Panc1 (cell line): Measurements from ENCODE around the gene ITPKB. TPM values are rescaled to one million over a fixed set of nuclear protein-coding genes. Genes with fewer than 3 reads are reported as not detected.

Source experiments
- ATAC-seq: fragments of 200-7000 bp; cut with Tn5 transposase; 2 replicates; pipeline ENCODE4 v1.9.1; 2020; ENCODE audit warnings: mild to moderate bottlenecking, moderate library complexity
- BruUV-seq: library from RNA; stranded (reverse); fragments of 400-500 nt; replicated peaks from 2 replicates; lab custom pipeline; 2021; lab: Mats Ljungman, UMichigan
- CTCF ChIA-PET: fragments of 300-600 bp; sonication (Branson Sonifier 250); formaldehyde crosslinking; loops from one replicate; lab custom pipeline; 2022; ENCODE audit warnings: antibody characterized with exemption; lab: Charles Lee
- POLR2A ChIA-PET: fragments of 300-600 bp; sonication (Branson Sonifier 250); formaldehyde crosslinking; loops from one replicate; lab custom pipeline; 2022; ENCODE audit warnings: antibody characterized with exemption; lab: Charles Lee
- DNase-seq: peaks from one replicate; pipeline ENCODE4 v3.0.0-alpha.2; 2010; ENCODE audit warnings: low read depth, low spot score
- H3K27ac ChIP-seq: 2 replicates; pipeline ENCODE4 v1.5.1; 2011; ENCODE audit warnings: mild to moderate bottlenecking, low read length, inconsistent platforms
- H3K27me3 ChIP-seq: fragments of 200-500 bp; sonication (Bioruptor generic); 2 replicates; pipeline ENCODE4 v1.6.0; 2014; ENCODE audit warnings: low read length, inconsistent platforms; ENCODE audit not compliant: control insufficient read depth, insufficient read depth
- H3K36me3 ChIP-seq: fragments of 200-500 bp; sonication (Bioruptor generic); 2 replicates; pipeline ENCODE4 v1.5.1; 2014; ENCODE audit warnings: inconsistent platforms, mild to moderate bottlenecking, low read length, moderate library complexity; ENCODE audit not compliant: control insufficient read depth, insufficient read depth
- H3K4me1 ChIP-seq: 2 replicates; pipeline ENCODE4 v1.5.1; 2011; ENCODE audit warnings: inconsistent platforms, mild to moderate bottlenecking, low read length, moderate library complexity; ENCODE audit not compliant: control insufficient read depth, insufficient read depth
- H3K4me3 ChIP-seq, 2 experiments: 2 replicates each; pipeline ENCODE4 v1.5.1; 2011 to 2012; ENCODE audit warnings: low read depth in 2 of 2, low read length in 2 of 2, mild to moderate bottlenecking in 2 of 2, inconsistent platforms in 1 of 2, moderate library complexity in 1 of 2
- H3K9me3 ChIP-seq: fragments of 200-500 bp; sonication (Bioruptor generic); 2 replicates; pipeline ENCODE4 v1.5.1; 2014; ENCODE audit warnings: low read depth, mild to moderate bottlenecking, inconsistent platforms, low read length, moderate library complexity; ENCODE audit not compliant: control insufficient read depth, insufficient read depth
- CTCF ChIP-seq: fragments of 450-650 bp; IDR thresholded peaks from 2 replicates; pipeline ENCODE4 v1.5.1; 2017; ENCODE audit warnings: mild to moderate bottlenecking
- POLR2AphosphoS5 ChIP-seq: IDR thresholded peaks from 2 replicates; pipeline ENCODE4 v1.6.1; 2012; ENCODE audit warnings: mild to moderate bottlenecking, low read depth, low read length, moderate library complexity
- REST ChIP-seq, 2 experiments: IDR thresholded peaks; 2 replicates each; pipeline ENCODE4 v1.6.1; 2011 to 2012; ENCODE audit warnings: low read depth in 2 of 2, control low read depth in 1 of 2, low read length in 1 of 2, mild to moderate bottlenecking in 1 of 2, moderate library complexity in 1 of 2; ENCODE audit not compliant: insufficient read depth in 1 of 2
- SIN3A ChIP-seq: IDR thresholded peaks from 2 replicates; pipeline ENCODE4 v1.6.1; 2012; ENCODE audit warnings: low read depth, mild to moderate bottlenecking, low read length, moderate library complexity, borderline replicate concordance; ENCODE audit not compliant: insufficient read depth
- TCF7L2 ChIP-seq: IDR thresholded peaks from 2 replicates; pipeline ENCODE4 v1.6.1; 2011; ENCODE audit warnings: mild to moderate bottlenecking, low read depth, low read length, inconsistent platforms
- in situ Hi-C: cut with HindIII; loops from 2 replicates; pipeline ENCODE4 v1.10.0; 2016; ENCODE audit warnings: low sequenced_read_pairs, low pct_unique_long_range_greater_than_20kb
- intact Hi-C: fragments of 100-400 bp; cut with micrococcal nuclease; formaldehyde crosslinking; loops from one replicate; pipeline ENCODE4 v1.10.0; 2022; ENCODE audit not compliant: unreplicated experiment
- total RNA-seq: library from RNA; stranded (reverse); gene quantifications from one replicate; pipeline ENCODE4 v1.2.1, GENCODE V29; 2021; ENCODE audit not compliant: unreplicated experiment

Gene ITPKB
- total RNA-seq, 1 experiment from 2014 or later: 10.9 TPM

GRCh38 chr1:226680653-226681052, 58.4 kb downstream of the ITPKB start:
- DNase-seq (no peak), ATAC-seq (no peak)
- CTCF ChIA-PET: no interaction called here
- no peaks in the 10 kb centered on the region for H3K36me3 ChIP-seq
- intact Hi-C loops: no loop called here
- H3K27ac ChIP-seq: peak overlapping the region; percentile 57; the same call in 1 of the 2 replicates
- peak overlapping the region in 1 of 2 experiments; percentile 55; a peak in 2 of 4 replicates for H3K4me3 ChIP-seq
- no TSS peak for BruUV-seq
- in situ Hi-C loops: no loop called here
- TF ChIP-seq REST (IDR thresholded peaks at IDR 0.05; ENCODE audit: insufficient read depth in 1 of 2, low read depth in 2 of 2, low read length in 1 of 2) (no peak), CTCF (no peak), SIN3A (no peak), POLR2AphosphoS5 (no peak), TCF7L2 (no peak)
- POLR2A ChIA-PET: interaction anchor here (0.9 kb wide), 1 partner anchor 23 kb away, joined by 3 read pairs; no protein-coding TSS in a partner anchor
- H3K4me1 ChIP-seq: peaks cover 7% of the 10 kb centered on the region; the same call in 1 of the 2 replicates
- H3K9me3 ChIP-seq: no peaks in the 10 kb centered on the region
- H3K27me3 ChIP-seq: no peaks in the 10 kb centered on the region

GRCh38 chr1:226679853-226680516, 59.1 kb downstream of the ITPKB start:
- in situ Hi-C loops: no loop called here
- no peak for TF ChIP-seq TCF7L2
- no peak for TF ChIP-seq POLR2AphosphoS5
- TF ChIP-seq CTCF: no peak
- no peak for TF ChIP-seq SIN3A
- TF ChIP-seq REST (IDR thresholded peaks at IDR 0.05; ENCODE audit: insufficient read depth in 1 of 2, low read depth in 2 of 2, low read length in 1 of 2): no peak
- peak overlapping the region; percentile 39 to 55 for H3K4me3 ChIP-seq
- peak; percentile 90 for ATAC-seq
- BruUV-seq: no TSS peak
- no peaks in the 10 kb centered on the region for H3K9me3 ChIP-seq
- ChIA-PET POLR2A (interaction anchor here (0.9 kb wide), 1 partner anchor 24 kb away, joined by 3 read pairs; no protein-coding TSS in a partner anchor), CTCF (no interaction called here)
- H3K27me3 ChIP-seq: no peaks in the 10 kb centered on the region
- intact Hi-C loops: no loop called here
- peak overlapping the region; percentile 57 for H3K27ac ChIP-seq
- no peaks in the 10 kb centered on the region for H3K36me3 ChIP-seq
- DNase-seq: no peak
- H3K4me1 ChIP-seq: peaks cover 7% of the 10 kb centered on the region; the same call in 1 of the 2 replicates
